Stimulated activated CD4-positive, alpha-beta T cell treated with anti-CD3 and anti-CD28 coated beads, Interleukin-2, amount 100 ng/mL, for 24 hours (primary cell): Measurements from ENCODE around the gene UBA3.

ENCODE experiments used
- DNase-seq, 2 donors: peaks; one replicate each; pipeline ENCODE4 v3.0.0-alpha.2; 2020

Gene UBA3

DNA sequence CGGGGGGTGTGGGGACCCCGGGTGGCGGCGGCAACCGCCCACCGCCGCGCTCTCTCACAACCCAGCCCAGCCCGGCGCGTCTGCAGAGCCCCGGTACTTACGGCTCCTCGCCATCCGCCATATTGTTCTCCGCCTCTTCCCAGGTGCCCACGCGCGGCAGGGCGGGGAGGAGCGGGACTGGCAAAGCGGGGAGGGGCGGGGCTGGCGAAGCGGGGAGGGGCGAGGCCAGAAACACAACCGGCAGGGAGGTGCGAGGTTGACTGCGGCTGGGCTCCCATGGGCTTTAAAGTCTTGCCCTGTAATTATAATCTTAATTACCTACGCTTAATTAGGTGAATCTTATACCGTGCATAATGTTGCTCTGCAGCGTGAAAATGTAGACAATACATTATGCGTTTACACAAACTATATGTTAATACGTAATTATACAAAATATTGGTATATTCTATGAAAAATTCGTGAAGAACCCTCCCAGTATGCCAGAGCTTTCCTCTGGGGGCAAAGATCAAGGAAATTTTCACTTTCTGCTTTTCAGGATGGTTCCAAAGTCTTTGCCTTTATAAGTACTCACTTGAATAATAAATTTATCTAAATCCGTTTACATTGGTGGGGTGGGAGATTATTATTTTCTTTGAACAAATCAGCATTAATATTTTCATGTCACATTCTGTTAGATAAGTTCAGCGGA, at the start of gene UBA3:
Gene UBA3, minus strand, starts transcription at position 133 of the 688 bp plus-strand sequence. Its CDS starts 12 bp downstream, at position 121.
- peak; percentile 92 to 94 for DNase-seq

DNA sequence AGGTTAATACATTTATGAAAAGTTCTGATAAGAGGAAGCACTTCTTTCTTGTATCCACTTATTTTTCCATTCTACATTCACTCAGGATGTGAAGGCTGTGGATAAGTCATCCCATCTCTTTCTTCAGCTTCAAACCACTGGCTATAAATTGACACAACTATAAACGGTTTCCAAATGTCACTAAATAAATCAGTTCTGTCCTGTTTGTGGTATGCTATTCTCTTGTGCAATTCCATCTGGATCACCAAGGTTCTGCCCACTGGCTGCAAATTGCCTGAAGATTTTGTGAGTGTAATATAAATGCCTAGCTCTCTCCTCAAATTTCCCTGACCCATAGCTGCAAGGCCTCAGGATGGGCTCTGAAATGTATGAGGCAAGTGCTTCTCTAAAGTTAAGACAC, 49.4 kb upstream of the UBA3 start:
- no peak for DNase-seq

DNA sequence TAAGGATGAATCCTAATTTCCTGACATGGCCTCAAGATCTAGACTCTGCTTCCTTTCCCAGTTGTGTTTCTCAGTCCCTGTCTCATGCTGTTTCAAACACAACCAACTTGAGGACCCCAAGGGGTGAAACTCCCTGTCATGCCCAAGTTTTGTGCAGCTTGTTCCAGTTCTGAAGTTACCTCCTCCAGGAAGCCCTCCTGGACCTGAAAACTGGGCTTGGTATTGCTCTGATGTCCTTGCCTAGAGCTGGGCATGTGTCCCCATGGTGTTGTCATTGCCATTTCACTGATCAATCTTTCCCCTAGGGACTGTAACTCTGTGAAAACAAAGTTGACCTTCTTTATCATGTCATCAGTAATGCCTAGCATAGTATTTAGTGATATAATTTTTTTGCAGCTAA, 48.3 kb upstream of the UBA3 start:
- no peak for DNase-seq

DNA sequence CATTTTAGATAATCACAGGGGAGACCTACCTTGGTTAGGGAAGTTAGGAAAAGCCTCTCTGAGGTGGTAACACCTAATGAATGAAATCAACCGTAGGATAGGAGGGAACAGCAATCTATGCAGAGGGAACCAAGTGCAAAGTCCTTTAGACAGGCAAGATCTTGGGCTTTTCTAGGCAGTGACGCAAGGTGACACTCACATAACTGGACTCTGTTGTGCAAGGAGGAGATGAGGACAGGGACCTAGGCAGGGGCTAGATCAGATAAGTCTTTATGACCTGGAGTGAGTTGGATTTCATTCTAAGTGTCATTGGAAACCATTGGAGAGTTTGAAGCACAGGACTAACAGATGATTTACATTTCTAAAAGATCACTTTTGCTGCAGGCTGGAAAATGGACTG, 46.8 kb upstream of the UBA3 start:
- DNase-seq: no peak

DNA sequence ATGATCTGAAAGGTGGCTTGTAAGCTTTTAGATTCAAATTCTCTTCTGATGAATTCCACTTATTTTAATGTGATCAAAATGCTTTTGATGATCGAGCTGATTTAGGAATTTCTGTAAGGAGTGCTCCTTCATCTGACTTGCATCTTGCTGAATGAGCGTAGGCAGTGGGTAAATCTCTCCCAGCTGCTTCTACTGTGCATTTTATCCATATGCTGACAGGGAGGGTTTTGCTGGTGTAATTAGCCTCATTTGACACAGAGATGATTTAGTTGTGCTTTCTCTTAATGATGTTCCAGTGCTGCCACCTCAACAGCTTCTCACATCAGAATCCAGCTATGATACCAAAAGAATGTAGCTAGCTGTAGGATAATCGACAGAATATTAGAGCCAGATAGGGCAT, 46.1 kb upstream of the UBA3 start:
- DNase-seq: no peak

DNA sequence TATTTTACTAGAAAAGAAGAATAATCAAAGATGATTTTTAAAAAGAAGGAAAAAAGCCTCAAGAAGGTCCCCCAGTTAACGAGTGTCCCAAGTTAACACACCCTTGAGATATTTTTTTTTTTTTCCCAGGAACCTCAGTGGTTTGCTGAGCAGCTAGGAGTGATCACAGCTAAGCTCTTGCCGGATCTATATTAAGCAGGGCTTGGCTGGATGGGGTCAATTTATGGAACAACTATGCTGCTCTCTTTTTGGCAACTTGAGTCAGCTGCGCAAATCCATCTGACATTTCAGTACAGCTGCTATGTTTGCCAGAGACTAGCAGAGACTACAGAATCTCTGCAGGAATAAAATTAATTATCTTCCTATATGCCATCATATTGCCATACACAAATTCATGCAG, 42.2 kb upstream of the UBA3 start, which contains the start of gene LMOD3:
Gene LMOD3, minus strand, starts transcription at position 193 of the 400 bp plus-strand sequence. CDS start 209 bp downstream, outside the sequence.
- DNase-seq: no peak

DNA sequence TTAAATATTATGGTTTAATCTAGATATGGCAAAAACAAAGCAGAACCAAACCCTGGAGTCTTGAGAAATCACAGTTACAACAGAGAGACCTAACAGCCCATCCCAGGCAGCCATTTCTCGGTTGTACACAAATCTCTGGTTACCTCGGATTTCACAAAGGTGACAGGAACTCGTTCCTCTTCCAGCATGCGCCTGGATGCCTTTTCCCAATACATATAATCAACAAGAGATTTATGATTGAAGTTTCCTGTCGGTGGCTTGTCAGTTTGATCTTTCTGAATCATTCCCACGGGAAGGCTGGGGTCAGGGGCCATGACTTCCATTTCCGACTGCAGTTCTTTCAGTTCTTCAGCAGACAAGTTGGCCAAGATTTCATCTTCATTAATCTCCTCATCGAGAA, 41.8 kb upstream of the UBA3 start:
- DNase-seq: no peak

DNA sequence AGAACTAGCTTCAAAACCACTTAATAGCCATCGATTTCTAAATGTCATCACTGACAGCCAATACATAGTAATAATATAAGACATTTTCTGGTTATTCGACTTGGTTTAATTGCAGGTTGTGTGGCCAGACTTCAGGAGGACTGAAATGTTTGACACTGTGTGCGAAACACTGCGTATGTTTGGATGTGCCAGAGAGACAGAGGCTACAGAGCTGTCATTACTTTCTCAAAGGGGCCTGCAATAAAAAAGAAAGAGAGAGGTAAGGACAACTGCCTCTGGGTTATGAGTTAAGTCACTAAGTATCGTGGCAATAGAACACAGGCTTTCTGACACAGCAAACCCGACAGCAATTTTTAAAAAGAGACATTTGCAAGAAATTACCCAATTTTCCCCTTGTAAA, 41.3 kb upstream of the UBA3 start:
- DNase-seq: no peak

DNA sequence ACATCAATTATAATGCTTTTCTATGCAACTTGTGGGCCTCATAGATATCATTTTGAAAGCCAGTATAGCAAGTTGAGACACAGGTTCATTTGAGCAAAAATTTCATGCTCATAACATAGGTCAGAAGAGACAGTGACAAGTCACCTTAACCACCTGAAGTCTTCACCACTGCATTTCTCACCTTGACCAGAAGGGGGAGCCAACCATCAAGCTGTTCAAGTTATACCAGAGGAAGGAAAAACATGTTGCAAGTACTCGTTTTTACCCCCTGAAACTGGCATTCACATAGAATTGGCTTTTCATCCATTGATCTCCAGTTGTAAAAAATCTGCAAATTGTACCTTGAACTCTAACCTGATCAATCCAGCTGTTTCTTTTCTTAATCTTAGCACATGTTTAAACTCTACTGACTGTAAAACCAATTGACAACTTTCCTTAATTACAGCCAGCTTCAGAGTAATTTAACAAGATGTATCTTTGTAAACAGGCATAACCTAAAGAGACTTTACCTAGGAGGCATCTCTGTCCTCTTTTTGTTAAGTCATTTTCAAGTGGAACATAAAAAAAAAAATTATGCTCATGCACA, 40.8 kb upstream of the UBA3 start:
- peak; percentile 80 to 86 for DNase-seq

DNA sequence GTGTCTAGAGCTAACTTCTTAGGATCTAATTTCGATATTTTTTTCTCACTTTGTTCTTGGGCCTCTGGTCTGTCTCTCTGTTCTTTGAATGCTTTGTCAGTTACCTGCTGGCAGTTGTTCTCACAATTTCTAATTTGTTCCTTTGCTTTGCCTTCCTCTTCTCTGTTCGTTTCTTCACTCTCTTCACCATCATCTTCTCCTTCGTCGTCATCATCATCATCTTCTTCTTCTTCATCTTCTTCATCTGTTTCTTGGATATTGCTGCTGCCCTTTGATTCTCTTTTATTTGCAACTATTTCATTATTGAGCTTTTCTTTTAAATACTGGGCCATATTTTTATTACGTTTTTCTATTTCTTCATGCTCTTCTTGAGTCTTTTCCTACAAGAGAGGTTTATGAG, 39.5 kb upstream of the UBA3 start:
- no peak for DNase-seq

DNA sequence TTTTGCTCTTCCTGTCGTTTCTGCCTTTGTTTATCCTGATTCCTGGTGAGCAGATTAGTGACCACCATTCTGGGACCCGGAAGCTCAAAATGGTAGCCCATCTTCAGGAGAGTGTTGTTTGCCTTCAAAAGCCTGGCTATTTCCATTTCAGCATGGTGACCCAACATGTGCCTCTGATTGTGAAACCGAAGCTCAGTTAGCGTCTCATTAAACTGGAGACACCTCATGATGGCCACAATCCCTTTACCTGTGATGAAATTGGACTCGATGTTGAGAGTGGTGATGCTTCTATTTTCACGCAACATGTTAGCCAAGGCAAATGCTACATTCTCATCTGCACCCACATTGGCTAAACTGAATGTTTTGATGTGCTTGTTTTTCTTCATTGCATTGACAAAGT, 39.0 kb upstream of the UBA3 start:
- no peak for DNase-seq

DNA sequence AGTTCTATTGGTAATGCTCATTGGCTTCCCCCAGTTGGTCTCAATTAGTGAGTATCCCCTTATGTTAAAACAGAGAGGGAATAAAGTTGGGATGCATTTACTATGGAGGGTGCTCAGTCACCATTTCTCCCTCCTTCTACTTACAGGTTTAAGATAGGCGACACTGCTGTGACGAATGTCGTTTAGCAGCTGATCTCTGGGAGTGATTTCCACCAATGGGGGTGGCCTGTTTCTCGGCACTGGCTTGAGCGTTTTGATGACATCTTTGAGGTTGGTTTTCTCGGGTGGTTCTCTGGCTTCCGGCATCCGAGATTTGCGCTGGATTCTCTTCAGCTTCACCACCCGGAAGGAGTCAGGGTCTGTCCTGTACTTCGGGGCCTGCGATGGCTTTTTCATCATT, 38.4 kb upstream of the UBA3 start:
- no peak for DNase-seq

DNA sequence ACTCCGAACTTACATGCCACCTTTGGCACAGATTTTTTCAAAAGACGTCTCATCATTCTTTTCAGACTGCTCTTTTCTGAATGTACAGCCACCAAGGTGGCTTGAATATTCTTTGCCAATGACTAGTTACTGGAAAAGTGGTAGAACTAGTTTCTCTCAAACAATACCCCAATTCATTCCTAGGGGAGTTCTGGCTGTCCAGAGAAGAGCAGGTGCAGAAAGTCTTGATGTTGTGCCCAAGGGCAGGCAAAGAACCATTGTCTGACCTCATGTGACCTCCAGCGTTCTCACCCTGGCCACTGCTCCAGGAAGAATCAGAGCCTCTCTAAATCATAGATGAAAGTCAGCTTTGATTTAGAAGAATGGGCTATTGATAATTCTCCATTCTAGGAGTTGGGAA, 36.7 kb upstream of the UBA3 start:
- DNase-seq: no peak

DNA sequence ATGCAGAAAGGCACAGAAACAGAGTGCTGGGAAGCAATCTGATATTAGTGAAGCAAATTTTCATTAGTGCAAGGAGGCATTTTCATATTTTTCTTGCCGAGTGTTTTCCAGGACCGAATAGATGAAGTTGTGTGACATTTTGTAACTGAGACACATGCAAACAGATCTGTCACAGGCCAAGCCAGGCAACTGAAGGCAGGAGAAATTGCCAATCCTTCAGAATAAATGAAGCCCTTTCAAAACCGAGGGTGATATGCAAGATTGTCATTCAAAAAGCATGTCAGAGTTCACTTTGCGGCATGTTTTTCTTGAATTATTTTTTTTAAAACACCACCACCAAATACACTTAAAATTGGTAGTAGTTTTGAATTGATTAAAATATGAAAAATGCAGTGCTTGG, 36.0 kb upstream of the UBA3 start:
- no peak for DNase-seq

DNA sequence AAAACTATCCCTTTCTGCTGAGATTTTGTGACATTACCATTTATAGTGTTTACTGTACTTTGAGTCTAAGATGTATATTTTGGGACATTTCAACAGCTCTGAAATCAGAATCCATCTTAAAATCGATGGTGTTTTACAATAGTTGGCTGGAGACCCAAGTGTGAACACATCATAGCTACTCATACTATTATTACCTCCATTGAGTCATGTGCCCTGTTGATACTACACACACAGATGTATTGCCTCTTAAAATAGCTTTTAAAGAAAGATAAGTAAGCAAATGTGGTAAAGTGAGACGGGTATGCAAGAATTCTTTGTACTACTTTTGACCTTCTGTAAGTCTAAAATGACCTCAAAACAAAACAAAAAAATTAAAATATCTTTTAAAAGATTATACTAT, 35.6 kb upstream of the UBA3 start:
- DNase-seq: no peak

DNA sequence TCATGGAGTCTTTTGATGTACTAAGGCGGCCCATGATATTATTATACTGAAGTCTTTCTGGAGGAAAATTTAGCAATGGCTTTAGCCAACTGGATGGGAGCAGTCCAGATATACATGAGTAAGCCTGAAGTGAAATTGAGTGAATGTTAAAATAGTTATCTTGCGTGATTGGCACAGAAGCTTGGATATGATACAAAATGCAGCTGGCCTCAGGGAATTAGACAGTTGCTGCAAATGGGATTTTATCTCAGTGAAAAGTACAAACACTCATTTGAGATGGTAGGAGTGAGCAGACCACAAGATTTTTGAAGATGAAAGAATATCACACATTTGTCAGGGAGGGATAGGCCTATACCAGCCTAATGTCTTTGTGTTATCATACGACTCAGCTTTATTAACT, 33.4 kb upstream of the UBA3 start:
- DNase-seq: no peak

DNA sequence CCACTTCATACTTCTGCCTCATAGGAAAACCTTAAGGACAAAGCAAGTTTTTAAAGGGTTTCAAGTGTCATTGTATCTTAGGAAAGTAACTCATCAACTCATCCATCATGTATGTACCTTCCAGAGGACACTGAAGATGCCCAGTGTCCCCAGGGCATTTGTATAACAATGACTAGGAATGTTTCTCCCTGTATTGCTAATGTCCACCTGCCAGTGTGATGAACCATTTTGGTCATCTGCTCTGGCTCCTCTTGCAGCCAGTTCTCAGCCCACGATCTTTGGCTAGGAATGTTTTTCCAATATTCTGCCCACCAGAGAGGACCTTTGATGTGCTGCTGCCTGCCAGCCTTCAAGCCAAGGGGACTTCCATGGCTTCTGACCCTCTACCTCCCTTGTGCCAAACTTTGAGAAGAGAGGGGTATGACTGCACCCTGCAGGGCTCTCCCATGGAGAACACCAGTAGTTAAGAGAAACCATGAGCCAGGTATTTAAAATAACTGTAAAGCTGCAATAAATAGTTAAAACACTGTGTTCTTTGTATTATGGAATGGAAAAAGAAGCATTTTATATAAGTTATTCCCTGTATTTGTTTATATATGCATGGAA, 30.9 kb upstream of the UBA3 start:
- no peak for DNase-seq

DNA sequence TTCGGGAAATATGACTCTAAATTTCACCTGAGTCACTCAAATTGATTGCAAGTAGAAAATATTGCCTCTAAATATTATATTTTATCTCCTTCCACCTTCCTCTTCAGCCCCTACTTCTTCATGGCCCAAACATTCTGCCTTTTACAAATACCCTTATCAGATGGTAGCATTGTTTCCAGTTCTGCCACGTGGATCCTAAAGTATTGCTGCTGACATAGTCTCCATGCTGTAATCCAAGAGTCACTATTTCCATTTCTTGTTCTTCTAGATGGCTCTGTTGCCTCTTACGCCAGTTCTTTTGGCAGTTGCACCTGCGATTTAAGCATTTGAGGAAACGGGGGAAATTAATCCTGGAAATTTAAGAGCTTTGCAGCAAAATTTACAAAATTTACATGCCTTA, 28.6 kb upstream of the UBA3 start:
- no peak for DNase-seq

DNA sequence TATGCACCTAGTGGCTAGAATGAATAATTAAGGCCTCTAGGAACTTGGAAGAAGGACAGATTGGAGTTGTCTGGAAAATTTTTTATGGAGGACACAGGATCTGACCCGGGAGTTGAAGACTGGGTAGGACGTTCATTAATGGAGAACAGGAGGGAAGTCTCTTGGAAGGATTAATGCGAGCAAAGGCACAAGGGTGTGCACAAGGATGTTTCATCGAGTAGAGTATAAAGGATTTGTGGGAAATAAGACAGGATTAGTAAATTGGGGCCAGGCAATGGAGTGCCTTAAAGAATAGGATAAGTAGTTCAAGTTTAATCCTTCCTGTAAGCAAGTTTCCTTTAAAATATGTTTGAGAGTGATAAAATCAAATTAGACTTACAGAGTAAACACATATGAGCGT, 27.7 kb upstream of the UBA3 start:
- no peak for DNase-seq

DNA sequence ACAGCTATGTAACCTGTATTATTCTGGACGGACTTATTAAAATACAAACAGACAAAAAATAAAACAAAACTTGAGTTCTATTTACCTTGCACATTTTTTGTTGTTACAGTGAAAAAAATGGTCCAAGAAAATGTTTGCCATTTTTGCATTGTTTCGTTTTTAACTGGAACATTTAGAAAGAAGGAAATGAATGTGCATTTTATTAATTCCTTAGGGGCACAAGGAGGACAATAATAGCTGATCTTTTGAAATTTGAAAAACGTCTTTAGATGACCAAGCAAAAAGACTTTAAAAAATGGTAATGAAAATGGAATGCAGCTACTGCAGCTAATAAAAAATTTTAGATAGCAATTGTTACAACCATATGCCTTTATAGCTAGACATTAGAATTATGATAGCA, 25.2 kb upstream of the UBA3 start:
- no peak for DNase-seq

DNA sequence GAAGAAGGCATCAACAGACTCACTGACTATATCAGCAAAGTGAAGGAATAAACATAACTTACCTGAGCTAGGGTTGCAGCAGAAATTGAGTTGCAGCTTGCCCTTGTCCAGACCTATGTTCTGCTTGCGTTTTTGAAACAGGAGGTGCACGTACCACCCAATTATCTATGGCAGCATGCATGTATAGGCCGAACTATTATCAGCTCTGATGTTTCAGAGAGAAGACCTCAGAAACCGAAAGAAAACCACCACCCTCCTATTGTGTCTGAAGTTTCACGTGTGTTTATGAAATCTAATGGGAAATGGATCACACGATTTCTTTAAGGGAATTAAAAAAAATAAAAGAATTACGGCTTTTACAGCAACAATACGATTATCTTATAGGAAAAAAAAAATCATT, 24.4 kb upstream of the UBA3 start:
- no peak for DNase-seq

DNA sequence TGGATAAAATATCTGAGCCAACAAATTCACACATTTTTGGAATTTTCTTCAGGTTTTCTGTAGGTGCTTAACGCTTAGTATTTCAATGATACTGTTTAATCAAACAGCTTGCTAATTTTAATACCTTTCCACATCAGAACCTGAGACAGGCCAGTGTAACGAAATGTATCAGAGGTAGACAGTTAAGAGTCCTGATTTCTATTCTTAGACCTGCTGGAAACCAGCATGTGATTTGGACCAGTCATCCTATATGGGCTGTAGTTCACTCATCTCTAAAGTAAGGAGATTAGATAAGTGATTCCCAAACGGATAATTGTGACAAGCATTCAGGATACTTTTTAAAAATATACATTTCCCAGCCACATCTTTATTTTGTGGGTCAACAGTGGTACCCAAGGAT, 23.0 kb upstream of the UBA3 start:
- DNase-seq: no peak

DNA sequence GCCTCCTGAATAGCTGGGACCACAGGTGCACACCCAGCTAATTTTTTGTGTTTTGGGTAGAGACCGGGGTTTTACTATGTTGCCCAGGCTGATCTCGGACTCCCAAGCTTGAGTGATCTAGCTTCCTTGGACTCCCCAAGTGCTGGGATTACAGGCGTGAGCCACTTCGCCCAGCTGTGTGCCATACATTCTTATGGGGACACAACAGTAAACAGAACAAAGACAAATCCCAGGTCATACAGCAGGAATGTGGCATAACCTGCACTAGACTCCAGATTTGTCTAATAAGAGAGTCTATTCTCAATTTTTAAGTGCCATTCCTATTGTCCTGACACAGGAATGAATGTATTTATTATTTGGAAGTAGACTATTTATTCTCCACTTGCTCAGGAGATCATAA, 22.2 kb upstream of the UBA3 start:
- DNase-seq: no peak

DNA sequence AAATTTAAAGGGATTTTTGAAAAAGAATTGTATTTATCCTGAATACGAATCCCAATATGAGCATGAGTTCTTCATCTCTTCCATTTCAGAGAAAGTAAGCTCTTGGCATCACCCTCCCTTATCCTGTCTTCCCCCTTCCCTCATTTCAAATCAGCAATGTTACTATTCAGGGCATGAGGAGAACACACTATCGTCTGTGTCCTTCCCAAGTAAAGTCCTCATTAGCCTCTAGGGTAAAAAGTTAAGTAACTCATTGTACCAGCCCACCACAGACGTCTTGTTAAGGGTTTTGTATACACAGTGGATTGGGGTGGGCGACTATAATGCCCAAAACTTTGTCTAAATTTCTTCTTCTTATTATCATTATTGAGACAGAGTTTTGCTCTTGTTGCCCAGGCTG, 19.4 kb upstream of the UBA3 start:
- no peak for DNase-seq
